H1 (cell line): ENCODE results near the gene IFITM2. TPM values are rescaled to one million over a fixed set of nuclear protein-coding genes. Genes with fewer than 3 reads are reported as not detected.

Experiments used
- CTCF ChIA-PET: fragments of 300-600 bp; sonication (Branson Sonifier 250); formaldehyde crosslinking; loops from one replicate; lab custom pipeline; 2021; ENCODE audit not compliant: partially characterized antibody; lab: Charles Lee
- POLR2A ChIA-PET: fragments of 300-600 bp; sonication (Branson Sonifier 250); formaldehyde crosslinking; loops from one replicate; lab custom pipeline; 2021; ENCODE audit warnings: inconsistent platforms; ENCODE audit not compliant: partially characterized antibody; lab: Charles Lee
- DNase-seq, 2 experiments: peaks; one replicate each; pipeline versions ENCODE4 v3.0.0 to v3.0.0-alpha.2; 2010 to 2022; ENCODE audit warnings: low spot score in 2 of 2, low read depth in 1 of 2, mixed read lengths in 1 of 2
- FAIRE-seq: peaks from 2 replicates; lab custom pipeline; 2011; peaks lifted over from hg19 to GRCh38; lab: Jason Lieb, UNC
- H2AFZ ChIP-seq: 2 replicates; pipeline ENCODE4 v1.8.1; 2012; ENCODE audit warnings: low read length, inconsistent platforms
- H2AK5ac ChIP-seq: 2 replicates; pipeline ENCODE4 v1.6.1; 2013; ENCODE audit warnings: low read depth, low read length
- H2BK120ac ChIP-seq: replicated peaks from 2 replicates; pipeline ENCODE3; 2013; ENCODE audit warnings: low read depth, low read length, inconsistent platforms
- H2BK12ac ChIP-seq: 2 replicates; pipeline ENCODE4 v1.6.1; 2013; ENCODE audit warnings: low read depth, low read length
- H2BK15ac ChIP-seq: 2 replicates; pipeline ENCODE4 v1.6.1; 2013; ENCODE audit warnings: low read length
- H2BK20ac ChIP-seq: 2 replicates; pipeline ENCODE4 v1.6.1; 2013; ENCODE audit warnings: low read length
- H2BK5ac ChIP-seq: 2 replicates; pipeline ENCODE4 v1.6.1; 2013; ENCODE audit warnings: low read depth, low read length
- H3K14ac ChIP-seq: 2 replicates; pipeline ENCODE4 v1.6.1; 2013; ENCODE audit warnings: inconsistent platforms; ENCODE audit not compliant: insufficient read length
- H3K18ac ChIP-seq: 2 replicates; pipeline ENCODE4 v1.6.1; 2013; ENCODE audit warnings: low read length; ENCODE audit errors: extremely low read depth
- H3K23ac ChIP-seq: 2 replicates; pipeline ENCODE4 v1.6.1; 2013; ENCODE audit warnings: inconsistent platforms; ENCODE audit not compliant: insufficient read length
- H3K23me2 ChIP-seq: 2 replicates; pipeline ENCODE4 v1.6.1; 2013; ENCODE audit warnings: low read depth, low read length
- H3K27ac ChIP-seq: 2 replicates; pipeline ENCODE4 v1.6.1; 2011; ENCODE audit warnings: low read depth, low read length, inconsistent platforms
- H3K27me3 ChIP-seq, 4 experiments: replicated peaks in 1 of 4; 1 replicate in 1 of 4; 2 replicates in 3 of 4; pipeline versions ENCODE4 v1.6.1 to v1.8.1; 2011 to 2013; ENCODE audit warnings: low read length in 3 of 4, mild to moderate bottlenecking in 3 of 4, inconsistent platforms in 2 of 4, mixed read lengths in 2 of 4, moderate library complexity in 1 of 4; ENCODE audit not compliant: control insufficient read depth in 3 of 4, insufficient read depth in 3 of 4; ENCODE audit errors: extremely low read depth in 1 of 4
- H3K36me3 ChIP-seq, 4 experiments: 2 replicates each; pipeline versions ENCODE4 v1.6.1 to v1.8.1; 2011 to 2013; ENCODE audit warnings: mild to moderate bottlenecking in 4 of 4, low read length in 3 of 4, moderate library complexity in 2 of 4, control low read depth in 1 of 4, inconsistent platforms in 1 of 4; ENCODE audit not compliant: insufficient read depth in 4 of 4, control insufficient read depth in 2 of 4
- H3K4ac ChIP-seq: replicated peaks from 2 replicates; pipeline ENCODE3; 2013; ENCODE audit warnings: low read length, low read depth, mixed read lengths, inconsistent platforms; ENCODE audit not compliant: insufficient read length
- H3K4me1 ChIP-seq, 4 experiments: replicated peaks in 1 of 4; 1 replicate in 1 of 4; 2 replicates in 3 of 4; pipeline versions ENCODE4 v1.6.1 to v1.8.1; 2011 to 2013; ENCODE audit warnings: low read length in 3 of 4, inconsistent platforms in 2 of 4, mixed read lengths in 1 of 4; ENCODE audit not compliant: insufficient read depth in 4 of 4, control insufficient read depth in 3 of 4
- H3K4me2 ChIP-seq, 2 experiments: 2 replicates each; pipeline versions ENCODE4 v1.6.1 to v1.8.1; 2011 to 2013; ENCODE audit warnings: low read depth in 2 of 2, low read length in 2 of 2, control low read depth in 1 of 2, inconsistent platforms in 1 of 2, mild to moderate bottlenecking in 1 of 2; ENCODE audit not compliant: insufficient read depth in 1 of 2
- H3K4me3 ChIP-seq, 4 experiments: fragments of 200-600, 300-600 bp in 1 of 4; sonication (generic), shearing (Covaris generic), sonication (Bioruptor Twin) in 1 of 4; 2 replicates each; pipeline versions ENCODE4 v1.5.1 to v1.8.1; 2011 to 2016; ENCODE audit warnings: low read length in 4 of 4, low read depth in 3 of 4, control low read depth in 2 of 4, inconsistent platforms in 2 of 4, mild to moderate bottlenecking in 2 of 4, mixed read lengths in 1 of 4, moderate library complexity in 1 of 4; ENCODE audit not compliant: insufficient read depth in 2 of 4; ENCODE audit errors: extremely low read depth in 1 of 4
- H3K56ac ChIP-seq: replicated peaks from 2 replicates; pipeline ENCODE3; 2013; ENCODE audit warnings: low read depth, mild to moderate bottlenecking, mixed read lengths, low read length, inconsistent platforms; ENCODE audit not compliant: insufficient read length
- H3K79me1 ChIP-seq: 2 replicates; pipeline ENCODE4 v1.6.1; 2013; ENCODE audit warnings: low read depth, low read length, control low read depth
- H3K79me2 ChIP-seq, 2 experiments: 2 replicates each; pipeline versions ENCODE4 v1.6.1 to v1.8.1; 2012 to 2013; ENCODE audit warnings: low read length in 2 of 2, mild to moderate bottlenecking in 2 of 2, inconsistent platforms in 1 of 2; ENCODE audit not compliant: insufficient read depth in 2 of 2, control insufficient read depth in 1 of 2
- H3K9ac ChIP-seq, 4 experiments: replicated peaks in 1 of 4; 1 replicate in 1 of 4; 2 replicates in 3 of 4; pipeline versions ENCODE4 v1.6.1 to v1.8.1; 2011 to 2013; ENCODE audit warnings: low read depth in 3 of 4, low read length in 3 of 4, control low read depth in 2 of 4, mild to moderate bottlenecking in 2 of 4, moderate library complexity in 2 of 4, inconsistent platforms in 1 of 4; ENCODE audit errors: extremely low read depth in 1 of 4
- H3K9me3 ChIP-seq, 2 experiments: 2 replicates each; pipeline versions ENCODE4 v1.6.1 to v1.8.1; 2012 to 2013; ENCODE audit warnings: mild to moderate bottlenecking in 2 of 2, moderate library complexity in 2 of 2, control low read depth in 1 of 2, inconsistent platforms in 1 of 2, low read depth in 1 of 2, low read length in 1 of 2, mixed read lengths in 1 of 2; ENCODE audit not compliant: insufficient read depth in 2 of 2
- H4K20me1 ChIP-seq, 2 experiments: replicated peaks in 1 of 2; 2 replicates each; pipeline versions ENCODE3 to v1.8.1; 2011 to 2013; ENCODE audit warnings: inconsistent platforms in 2 of 2, low read length in 2 of 2, mild to moderate bottlenecking in 1 of 2; ENCODE audit not compliant: insufficient read depth in 2 of 2, control insufficient read depth in 1 of 2
- H4K5ac ChIP-seq: 2 replicates; pipeline ENCODE4 v1.6.1; 2013; ENCODE audit warnings: low read length, low read depth, mixed read lengths, inconsistent platforms; ENCODE audit not compliant: insufficient read length
- H4K8ac ChIP-seq: 2 replicates; pipeline ENCODE4 v1.8.0; 2013; ENCODE audit warnings: mild to moderate bottlenecking, moderate library complexity, low read length, inconsistent platforms; ENCODE audit not compliant: insufficient read depth; ENCODE audit errors: extremely low read depth
- H4K91ac ChIP-seq: replicated peaks from 2 replicates; pipeline ENCODE3; 2013; ENCODE audit warnings: low read length, mixed read lengths, inconsistent platforms; ENCODE audit not compliant: insufficient read length
- ATF2 ChIP-seq: IDR thresholded peaks from 2 replicates; pipeline ENCODE4 v1.6.1; 2012; ENCODE audit warnings: low read length, inconsistent platforms
- CREB1 ChIP-seq: IDR thresholded peaks from 2 replicates; pipeline ENCODE4 v1.6.1; 2012; ENCODE audit warnings: inconsistent platforms
- HDAC2 ChIP-seq, 2 experiments: fragments of 300-600 bp in 1 of 2; sonication (generic) in 1 of 2; IDR thresholded peaks; 2 replicates each; pipeline ENCODE4 v1.6.1; 2011 to 2012; ENCODE audit warnings: low read depth in 2 of 2, low read length in 2 of 2, mild to moderate bottlenecking in 2 of 2, moderate library complexity in 2 of 2, borderline replicate concordance in 1 of 2, inconsistent platforms in 1 of 2
- KDM4A ChIP-seq: IDR thresholded peaks from one replicate; pipeline ENCODE4 v1.7.1; 2012; ENCODE audit warnings: low read depth, mild to moderate bottlenecking, moderate library complexity, low read length, inconsistent platforms; ENCODE audit not compliant: severe bottlenecking
- KDM5A ChIP-seq: fragments of 200-600 bp; IDR thresholded peaks from 2 replicates; pipeline ENCODE4 v1.7.1; 2012; ENCODE audit warnings: mild to moderate bottlenecking, low read length, inconsistent platforms, mixed read lengths
- NRF1 ChIP-seq: IDR thresholded peaks from 2 replicates; pipeline ENCODE4 v1.6.1; 2011; ENCODE audit warnings: mild to moderate bottlenecking, low read depth, low read length, improper control_type of control experiment
- RBBP5 ChIP-seq: IDR thresholded peaks from 2 replicates; pipeline ENCODE4 v1.7.1; 2012; ENCODE audit warnings: low read depth, mild to moderate bottlenecking, inconsistent platforms, low read length, moderate library complexity, borderline replicate concordance
- RFX5 ChIP-seq: IDR thresholded peaks from 2 replicates; pipeline ENCODE4 v1.6.1; 2011; ENCODE audit warnings: low read depth, low read length, improper control_type of control experiment, borderline replicate concordance
- SP1 ChIP-seq: IDR thresholded peaks from 2 replicates; pipeline ENCODE4 v1.6.1; 2011; ENCODE audit warnings: low read depth, low read length
- SP2 ChIP-seq: IDR thresholded peaks from 2 replicates; pipeline ENCODE4 v1.6.1; 2012; ENCODE audit warnings: mild to moderate bottlenecking, low read length, inconsistent platforms
- TAF7 ChIP-seq: optimal IDR thresholded peaks from 2 replicates; pipeline ENCODE3; 2011; ENCODE audit warnings: low read depth, mild to moderate bottlenecking, inconsistent platforms, low read length, moderate library complexity, borderline replicate concordance
- YY1 ChIP-seq: IDR thresholded peaks from 2 replicates; pipeline ENCODE4 v1.6.1; 2011; ENCODE audit warnings: low read depth, mild to moderate bottlenecking, low read length
- ZNF274 ChIP-seq: IDR thresholded peaks from 2 replicates; pipeline ENCODE4 v1.7.0; 2012; ENCODE audit warnings: low read length, borderline replicate concordance; ENCODE audit errors: extremely low read depth
- WGBS, 2 experiments: shearing (Covaris generic) in 1 of 2; methylation state at CpG; one replicate each; pipeline versions ENCODE4 v1.1.6 to v1.1.7; 2013 to 2015; ENCODE audit warnings: low lambda C conversion rate in 2 of 2, mixed read lengths in 2 of 2, inconsistent platforms in 1 of 2, low coverage in 1 of 2, missing lambda C conversion rate in 1 of 2; ENCODE audit not compliant: insufficient replicate concordance in 2 of 2, insufficient coverage in 1 of 2, insufficient read length in 1 of 2; ENCODE audit errors: extremely low coverage in 1 of 2, missing lambda C conversion rate in 1 of 2; 5-methylcytosine and 5-hydroxymethylcytosine counted together
- polyA plus RNA-seq, 7 experiments: library from polyadenylated mRNA; depleted of rRNA in 3 of 7; stranded (reverse) in 5 of 7; unstranded in 2 of 7; fragments of >200 nt in 5 of 7; fragments of 200-250 nt in 2 of 7; gene quantifications; 1 replicate in 5 of 7; 2 replicates in 1 of 7; 4 replicates in 1 of 7; pipeline versions ENCODE4 v1.2.1 to v1.2.3, GENCODE V29; 2011 to 2013; ENCODE audit warnings: missing spikeins in 2 of 7, mixed read lengths in 2 of 7
- total RNA-seq: library from RNA; stranded (reverse); fragmentation: NEBNext Ultra II Directional; extraction: Animal tissue kit (Norgen Biotek cat#: 25700); gene quantifications from 2 replicates; pipeline ENCODE4 v1.2.1, GENCODE V29; 2021

Gene IFITM2
- total and polyA plus RNA-seq, 2 of the 8 experiments (the other 6 are each of a cell fraction or from before 2014, with no cell fraction given): 399 to 764 TPM

DNA sequence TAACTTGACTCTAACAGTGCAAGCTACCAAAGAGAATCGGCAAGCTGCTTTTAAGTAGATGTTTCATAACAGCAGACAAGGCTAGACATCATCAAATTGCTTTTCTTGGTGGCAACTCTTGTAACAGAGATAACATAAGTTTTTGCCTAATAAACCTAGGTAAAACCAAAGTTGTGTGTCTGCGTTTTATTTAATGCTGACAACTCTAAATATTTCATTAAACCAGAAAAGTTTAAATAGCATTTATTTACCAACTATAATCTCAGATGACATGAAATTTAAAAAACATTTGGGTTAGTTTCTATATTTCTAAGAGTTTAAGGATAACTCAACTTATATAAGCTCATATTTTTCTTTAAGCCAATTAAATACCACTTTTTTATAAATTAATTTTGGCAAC is 32.3 kb downstream of the IFITM2 start:
- ChIA-PET POLR2A (interaction anchor here (0.6 to 2.8 kb wide), 17 partner anchors 9 to 133 kb away, joined by 3 to 24 read pairs (median 4); partner anchors contain the start of genes BET1L and RIC8A), CTCF (interaction anchor here (0.6 to 5.6 kb wide), 9 partner anchors 11 to 90 kb away, joined by 3 to 22 read pairs (median 5); no protein-coding TSS in a partner anchor)
- peak overlapping the region; percentile 58 for H4K5ac ChIP-seq
- H3K23me2 ChIP-seq: no peaks in the 10 kb centered on the region
- no peak overlapping the region for H3K18ac ChIP-seq
- no peaks in the 10 kb centered on the region for H4K20me1 ChIP-seq
- H3K36me3 ChIP-seq: no peaks in the 10 kb centered on the region
- DNase-seq (no peak), FAIRE-seq (no peak)
- H3K79me2 ChIP-seq: no peaks in the 10 kb centered on the region
- no peak overlapping the region for H3K14ac ChIP-seq
- H3K23ac ChIP-seq: no peak overlapping the region
- H2AK5ac ChIP-seq: no peak overlapping the region
- no peak overlapping the region for H3K4me2 ChIP-seq
- peak overlapping the region; percentile 93 for H4K91ac ChIP-seq
- H3K27ac ChIP-seq: no peak overlapping the region
- H2BK5ac ChIP-seq: no peak overlapping the region; the same call in 1 of the 2 replicates
- H4K8ac ChIP-seq: no peak overlapping the region
- peaks cover 4 to 26% (median 19%) of the 10 kb centered on the region in 4 experiments for H3K4me1 ChIP-seq
- 83% methylated on average over 2 of the region's 2 CpGs; no CpG with 5 or more reads in 1 of the 2 experiments for whole genome bisulfite sequencing, 2 experiments
- no peak overlapping the region for H2BK15ac ChIP-seq
- no peak overlapping the region for H2AFZ ChIP-seq
- no peaks in the 10 kb centered on the region for H3K79me1 ChIP-seq
- H2BK12ac ChIP-seq: no peak overlapping the region
- H3K4me3 ChIP-seq: no peak overlapping the region; a peak in 1 of 8 replicates
- no peak overlapping the region for H2BK20ac ChIP-seq
- no peak overlapping the region for H3K4ac ChIP-seq
- no peak overlapping the region for H3K56ac ChIP-seq
- H2BK120ac ChIP-seq: peak overlapping the region; percentile 99
- H3K9ac ChIP-seq: no peak overlapping the region
- H3K27me3 ChIP-seq: no peaks in the 10 kb centered on the region
- no peaks in the 10 kb centered on the region for H3K9me3 ChIP-seq
- TF ChIP-seq NRF1: no peak
- TF ChIP-seq CREB1: no peak
- TF ChIP-seq HDAC2 (IDR thresholded peaks at IDR 0.05; ENCODE audit: borderline replicate concordance in 1 of 2, low read depth in 2 of 2, low read length in 2 of 2): no peak
- no peak for TF ChIP-seq TAF7
- no peak for TF ChIP-seq ZNF274
- no peak for TF ChIP-seq SP2
- no peak for TF ChIP-seq YY1
- no peak for TF ChIP-seq RBBP5
- TF ChIP-seq KDM5A: no peak
- TF ChIP-seq ATF2: no peak
- no peak for TF ChIP-seq SP1
- no peak for TF ChIP-seq RFX5
- TF ChIP-seq KDM4A: no peak
